OCI-LY3 (cell line): ENCODE measurements around the gene BLTP2.
"Not testable (repeated sequence)": the region's sequence is repeated elsewhere in the genome, so short reads cannot be mapped to it uniquely, and the experiment has no call there.

Source experiments
- H2AFZ ChIP-seq: fragments of 200-600, 300-600 bp; shearing (Covaris generic); 2 replicates; pipeline ENCODE4 v1.6.0; 2014; ENCODE audit warnings: antibody characterized with exemption, low read depth, low read length
- H3K27ac ChIP-seq: fragments of 200-600, 300-600 bp; sonication (generic); 2 replicates; pipeline ENCODE4 v1.5.1; 2014; ENCODE audit warnings: mild to moderate bottlenecking, low read length, moderate library complexity, mixed read lengths
- H3K27me3 ChIP-seq: fragments of 200-600, 300-600 bp; sonication (generic); 2 replicates; pipeline ENCODE4 v1.6.1; 2014; ENCODE audit warnings: low read depth, low read length, mixed read lengths
- H3K36me3 ChIP-seq: fragments of 200-600, 300-600 bp; sonication (generic); replicated peaks from 2 replicates; pipeline ENCODE3; 2014; ENCODE audit warnings: low read depth, low read length, mixed read lengths
- H3K4me1 ChIP-seq: fragments of 300-600, 200-600 bp; sonication (generic); 2 replicates; pipeline ENCODE4 v1.6.1; 2014; ENCODE audit warnings: low read length, mixed read lengths
- H3K4me2 ChIP-seq: fragments of 200-600, 300-600 bp; sonication (generic); 2 replicates; pipeline ENCODE4 v1.6.1; 2014; ENCODE audit warnings: low read length, mixed read lengths
- H3K4me3 ChIP-seq: fragments of 300-600, 200-600 bp; sonication (generic); 2 replicates; pipeline ENCODE4 v1.5.1; 2014; ENCODE audit warnings: antibody characterized with exemption, mild to moderate bottlenecking, low read length, moderate library complexity
- H3K79me2 ChIP-seq: fragments of 300-600, 200-600 bp; shearing (Covaris generic); 2 replicates; pipeline ENCODE4 v1.6.1; 2014; ENCODE audit warnings: mild to moderate bottlenecking, low read length, mixed read lengths
- H3K9ac ChIP-seq: fragments of 300-600, 200-600 bp; shearing (Covaris generic); 2 replicates; pipeline ENCODE4 v1.6.0; 2014; ENCODE audit warnings: mild to moderate bottlenecking, low read length, moderate library complexity
- H3K9me3 ChIP-seq: fragments of 200-600, 300-600 bp; shearing (Covaris generic); 2 replicates; pipeline ENCODE4 v1.6.1; 2014; ENCODE audit warnings: low read length, mixed read lengths; ENCODE audit not compliant: insufficient read depth
- H4K20me1 ChIP-seq: fragments of 200-600, 300-600 bp; sonication (generic); 2 replicates; pipeline ENCODE4 v1.6.1; 2016; ENCODE audit warnings: low read length, mixed read lengths; ENCODE audit not compliant: insufficient read depth
- CTCF ChIP-seq: fragments of 200-600, 300-600 bp; sonication (generic); IDR thresholded peaks from 2 replicates; pipeline ENCODE4 v1.5.1; 2014; ENCODE audit warnings: antibody characterized with exemption, low read length, low read depth
- EZH2phosphoT487 ChIP-seq: fragments of 200-600 bp; shearing (Covaris generic); IDR thresholded peaks from 2 replicates; pipeline ENCODE4 v1.6.1; 2018; ENCODE audit warnings: antibody characterized with exemption, mixed run types, low read depth

The BLTP2 gene

GRCh38 chr17:28658342-28658741, 13.4 kb upstream of the BLTP2 start:
- Histone ChIP-seq H3K36me3 (peaks cover 23% of the 10 kb centered on the region), H3K79me2 (peaks cover 57% of the 10 kb centered on the region), H3K4me1 (peaks cover 15% of the 10 kb centered on the region)
- H4K20me1 ChIP-seq, H2AFZ ChIP-seq, H3K9me3 ChIP-seq, H3K9ac ChIP-seq, H3K27me3 ChIP-seq, H3K4me2 ChIP-seq, H3K27ac ChIP-seq, H3K4me3 ChIP-seq: not testable (repeated sequence)

GRCh38 chr17:28657756-28658155, 12.8 kb upstream of the BLTP2 start:
- H3K4me1 ChIP-seq: peaks cover 9% of the 10 kb centered on the region
- H3K9ac ChIP-seq: no peak overlapping the region
- no peak overlapping the region for H3K4me3 ChIP-seq
- no peak overlapping the region for H2AFZ ChIP-seq
- H3K9me3 ChIP-seq: no peaks in the 10 kb centered on the region
- H4K20me1 ChIP-seq: no peaks in the 10 kb centered on the region; the same call in 1 of the 2 replicates
- H3K27me3 ChIP-seq: no peaks in the 10 kb centered on the region
- no peak overlapping the region for H3K27ac ChIP-seq
- TF ChIP-seq CTCF (no peak), EZH2phosphoT487 (no peak)
- peaks cover 23% of the 10 kb centered on the region for H3K36me3 ChIP-seq
- no peak overlapping the region for H3K4me2 ChIP-seq
- peaks cover 56% of the 10 kb centered on the region for H3K79me2 ChIP-seq

GRCh38 chr17:28655160-28655559, 10.2 kb upstream of the BLTP2 start:
- H2AFZ ChIP-seq: no peak overlapping the region
- H3K27me3 ChIP-seq: no peaks in the 10 kb centered on the region
- no peak overlapping the region for H3K9ac ChIP-seq
- TF ChIP-seq EZH2phosphoT487: no peak
- TF ChIP-seq CTCF: no peak
- no peak overlapping the region for H3K4me2 ChIP-seq
- H4K20me1 ChIP-seq: no peaks in the 10 kb centered on the region
- peaks cover 30% of the 10 kb centered on the region for H3K79me2 ChIP-seq
- no peak overlapping the region for H3K4me3 ChIP-seq
- peaks cover 24% of the 10 kb centered on the region for H3K36me3 ChIP-seq
- no peaks in the 10 kb centered on the region for H3K9me3 ChIP-seq
- H3K4me1 ChIP-seq: no peaks in the 10 kb centered on the region
- no peak overlapping the region for H3K27ac ChIP-seq

- H3K4me2 ChIP-seq: no peak overlapping the region
- H2AFZ ChIP-seq: no peak overlapping the region
- peaks cover 19% of the 10 kb centered on the region for H3K4me1 ChIP-seq
- no peak overlapping the region for H3K27ac ChIP-seq
- peaks cover 19% of the 10 kb centered on the region for H3K79me2 ChIP-seq
- peaks cover 11% of the 10 kb centered on the region for H3K36me3 ChIP-seq
- peaks cover under 1% of the 10 kb centered on the region; the same call in 1 of the 2 replicates for H4K20me1 ChIP-seq
- no peak overlapping the region for H3K9ac ChIP-seq
- no peak overlapping the region for H3K4me3 ChIP-seq
- no peaks in the 10 kb centered on the region for H3K9me3 ChIP-seq
- TF ChIP-seq EZH2phosphoT487 (no peak), CTCF (no peak)
- no peaks in the 10 kb centered on the region for H3K27me3 ChIP-seq
Observed at GRCh38 chr17:28648698-28649097, 3.7 kb upstream of the BLTP2 start.
